Epithelial cell of proximal tubule (primary cell): ENCODE data around the gene PORCN. TPM values are rescaled to one million over a fixed set of nuclear protein-coding genes. Genes with fewer than 3 reads are reported as not detected.

Experiments used
- DNase-seq: peaks from one replicate; pipeline ENCODE4 v3.0.0-alpha.2; 2011; ENCODE audit warnings: low read depth
- H3K4me3 ChIP-seq: 2 replicates; pipeline ENCODE4 v1.5.1; 2011; ENCODE audit warnings: low read depth, mild to moderate bottlenecking, low read length
- CTCF ChIP-seq: conservative IDR thresholded peaks from 2 replicates; pipeline ENCODE4 v1.5.1; 2012; ENCODE audit warnings: low read depth, mild to moderate bottlenecking, low read length
- total RNA-seq: library from RNA; depleted of rRNA; stranded (reverse); fragments of >200 nt; gene quantifications from 2 replicates; pipeline ENCODE4 v1.2.3, GENCODE V29; 2015

PORCN gene
- total RNA-seq, 1 donor from 2014 or later = 6.6 TPM

GRCh38 chrX:48487362-48487798 lies 21.4 kb upstream of the PORCN start:
- peak; percentile 59 for DNase-seq
- H3K4me3 ChIP-seq = no peak overlapping the region
- TF ChIP-seq CTCF = no peak

- H3K4me3 ChIP-seq = no peak overlapping the region
- DNase-seq = no peak
- TF ChIP-seq CTCF = no peak
These were observed 20.8 kb upstream of the PORCN start for GRCh38 chrX:48488034-48488433.

GRCh38 chrX:48489296-48489695 lies 19.5 kb upstream of the PORCN start:
- no peak for DNase-seq
- TF ChIP-seq CTCF = no peak
- H3K4me3 ChIP-seq = no peak overlapping the region

- no peak for DNase-seq
- TF ChIP-seq CTCF = no peak
- H3K4me3 ChIP-seq = no peak overlapping the region
These were observed 18.9 kb upstream of the PORCN start for GRCh38 chrX:48489892-48490291.

GRCh38 chrX:48490661-48491060 lies 18.1 kb upstream of the PORCN start:
- no peak for DNase-seq
- no peak for TF ChIP-seq CTCF
- H3K4me3 ChIP-seq = no peak overlapping the region

- DNase-seq = no peak
- no peak overlapping the region for H3K4me3 ChIP-seq
- no peak for TF ChIP-seq CTCF
These were observed 17.0 kb upstream of the PORCN start for GRCh38 chrX:48491809-48492208.

- H3K4me3 ChIP-seq = no peak overlapping the region
- no peak for DNase-seq
- no peak for TF ChIP-seq CTCF
These were observed 16.4 kb upstream of the PORCN start for GRCh38 chrX:48492293-48492910.
